Activated T-helper 9 cell treated with anti-CD3 and anti-CD28 coated beads, Interleukin-2, amount 50 U/mL, for 16 hours (primary cell): ENCODE results near the gene MRRF.

Experiments used
- DNase-seq: peaks from one replicate; pipeline ENCODE4 v3.0.0-alpha.2; 2020; ENCODE audit warnings: low read depth

MRRF gene

GRCh38 chr9:122332644-122333043 is 68.0 kb downstream of the MRRF start:
- DNase-seq: no peak

- DNase-seq: no peak
Observed at GRCh38 chr9:122333169-122333808, 68.6 kb downstream of the MRRF start.

- no peak for DNase-seq
Observed at GRCh38 chr9:122334916-122335315, 70.2 kb downstream of the MRRF start.

GRCh38 chr9:122336189-122336588 is 71.5 kb downstream of the MRRF start:
- DNase-seq: no peak

GRCh38 chr9:122336866-122337555 is 72.3 kb downstream of the MRRF start:
- no peak for DNase-seq

GRCh38 chr9:122337556-122337929 is 72.9 kb downstream of the MRRF start:
- no peak for DNase-seq

- DNase-seq: no peak
Observed at GRCh38 chr9:122338536-122338935, 73.9 kb downstream of the MRRF start.

- no peak for DNase-seq
Observed at GRCh38 chr9:122338994-122339393, 74.3 kb downstream of the MRRF start.

GRCh38 chr9:122339579-122339978 is 74.9 kb downstream of the MRRF start:
- DNase-seq: no peak

GRCh38 chr9:122340161-122340560 is 75.5 kb downstream of the MRRF start:
- DNase-seq: no peak

- DNase-seq: no peak
Observed at GRCh38 chr9:122342323-122343050, 77.8 kb downstream of the MRRF start.

GRCh38 chr9:122346478-122347347 is 82.0 kb downstream of the MRRF start:
- no peak for DNase-seq

- DNase-seq: no peak
Observed at GRCh38 chr9:122347348-122348287, 82.9 kb downstream of the MRRF start.

GRCh38 chr9:122348288-122348777 is 83.7 kb downstream of the MRRF start:
- DNase-seq: no peak

- no peak for DNase-seq
Observed at GRCh38 chr9:122348791-122349190, 84.1 kb downstream of the MRRF start.

- no peak for DNase-seq
Observed at GRCh38 chr9:122349201-122349600, 84.5 kb downstream of the MRRF start.

GRCh38 chr9:122350577-122351355 is 86.1 kb downstream of the MRRF start:
- peak; percentile 58 for DNase-seq

- DNase-seq: no peak
Observed at GRCh38 chr9:122354536-122355199, 90.0 kb downstream of the MRRF start.

- DNase-seq: no peak
Observed at GRCh38 chr9:122355336-122355875, 90.7 kb downstream of the MRRF start.
